Diencephalon (tissue), 1 donor: ENCODE measurements around the gene TNFAIP2. TPM values are rescaled to one million over a fixed set of nuclear protein-coding genes. Genes with fewer than 3 reads are reported as not detected.

Source experiments
- total RNA-seq: library from RNA; depleted of rRNA; stranded (reverse); fragments of >200 nt; gene quantifications from one replicate; pipeline ENCODE4 v1.2.3, GENCODE V29; 2014

TNFAIP2 gene, protein sequence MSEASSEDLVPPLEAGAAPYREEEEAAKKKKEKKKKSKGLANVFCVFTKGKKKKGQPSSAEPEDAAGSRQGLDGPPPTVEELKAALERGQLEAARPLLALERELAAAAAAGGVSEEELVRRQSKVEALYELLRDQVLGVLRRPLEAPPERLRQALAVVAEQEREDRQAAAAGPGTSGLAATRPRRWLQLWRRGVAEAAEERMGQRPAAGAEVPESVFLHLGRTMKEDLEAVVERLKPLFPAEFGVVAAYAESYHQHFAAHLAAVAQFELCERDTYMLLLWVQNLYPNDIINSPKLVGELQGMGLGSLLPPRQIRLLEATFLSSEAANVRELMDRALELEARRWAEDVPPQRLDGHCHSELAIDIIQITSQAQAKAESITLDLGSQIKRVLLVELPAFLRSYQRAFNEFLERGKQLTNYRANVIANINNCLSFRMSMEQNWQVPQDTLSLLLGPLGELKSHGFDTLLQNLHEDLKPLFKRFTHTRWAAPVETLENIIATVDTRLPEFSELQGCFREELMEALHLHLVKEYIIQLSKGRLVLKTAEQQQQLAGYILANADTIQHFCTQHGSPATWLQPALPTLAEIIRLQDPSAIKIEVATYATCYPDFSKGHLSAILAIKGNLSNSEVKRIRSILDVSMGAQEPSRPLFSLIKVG
- total RNA-seq: 12.7 TPM

GRCh38 chr14:103122947-103123633, at the start of gene TNFAIP2:
Gene TNFAIP2, plus strand, starts transcription at chr14:103123461. Its CDS starts 2,997 bp downstream, at chr14:103126458.

DNA sequence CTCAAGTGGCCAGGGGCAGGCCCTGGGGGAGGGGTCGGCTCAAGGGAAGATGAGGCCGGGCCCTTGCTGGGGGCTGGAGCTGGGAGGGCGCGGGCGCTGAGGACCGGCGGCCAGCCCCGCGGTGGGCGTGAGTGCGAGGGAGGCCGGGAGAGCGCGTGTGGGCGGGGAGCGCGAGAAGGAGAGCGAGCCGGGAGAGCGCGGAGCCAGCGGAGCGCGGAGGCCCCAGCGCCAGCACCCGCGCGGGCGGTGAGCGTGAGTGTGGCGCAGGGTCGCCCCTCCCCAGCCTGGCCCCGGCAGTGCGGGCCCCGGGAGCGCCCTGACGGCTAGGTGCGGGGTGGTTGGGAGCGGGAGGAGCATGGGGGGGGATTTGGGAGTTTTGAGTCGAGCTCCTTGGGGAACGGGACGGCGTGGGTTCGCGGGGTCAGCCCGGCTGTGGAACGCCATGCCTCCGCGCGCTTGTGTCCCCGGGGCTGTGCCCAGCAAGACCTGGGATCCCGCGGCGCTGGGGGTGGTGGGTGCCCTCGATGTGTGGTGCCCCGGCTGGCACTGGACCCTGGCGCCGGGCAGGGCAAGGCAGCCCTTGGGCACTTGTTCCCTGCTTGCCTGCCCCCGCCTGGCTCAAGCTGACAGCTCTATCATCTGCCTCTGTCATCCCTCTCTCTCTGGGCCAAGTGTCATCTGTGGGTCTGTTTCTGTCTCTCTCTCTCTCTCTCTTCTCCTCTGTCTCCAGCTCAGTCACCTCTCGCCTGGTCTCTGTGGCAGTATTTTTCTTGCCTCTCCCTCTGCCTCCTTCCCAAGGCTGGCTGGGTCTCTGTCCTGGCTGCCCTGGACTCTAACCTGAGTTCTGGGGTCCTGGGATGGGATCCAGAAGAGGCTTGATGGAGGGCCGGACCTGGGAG, 39.0 kb upstream of the TNFAIP2 start, which contains the start of gene LBHD2:
TSS of gene LBHD2 (plus strand) at position 190 of the 899 bp plus-strand sequence. CDS start 1,803 bp downstream, outside the sequence.

DNA sequence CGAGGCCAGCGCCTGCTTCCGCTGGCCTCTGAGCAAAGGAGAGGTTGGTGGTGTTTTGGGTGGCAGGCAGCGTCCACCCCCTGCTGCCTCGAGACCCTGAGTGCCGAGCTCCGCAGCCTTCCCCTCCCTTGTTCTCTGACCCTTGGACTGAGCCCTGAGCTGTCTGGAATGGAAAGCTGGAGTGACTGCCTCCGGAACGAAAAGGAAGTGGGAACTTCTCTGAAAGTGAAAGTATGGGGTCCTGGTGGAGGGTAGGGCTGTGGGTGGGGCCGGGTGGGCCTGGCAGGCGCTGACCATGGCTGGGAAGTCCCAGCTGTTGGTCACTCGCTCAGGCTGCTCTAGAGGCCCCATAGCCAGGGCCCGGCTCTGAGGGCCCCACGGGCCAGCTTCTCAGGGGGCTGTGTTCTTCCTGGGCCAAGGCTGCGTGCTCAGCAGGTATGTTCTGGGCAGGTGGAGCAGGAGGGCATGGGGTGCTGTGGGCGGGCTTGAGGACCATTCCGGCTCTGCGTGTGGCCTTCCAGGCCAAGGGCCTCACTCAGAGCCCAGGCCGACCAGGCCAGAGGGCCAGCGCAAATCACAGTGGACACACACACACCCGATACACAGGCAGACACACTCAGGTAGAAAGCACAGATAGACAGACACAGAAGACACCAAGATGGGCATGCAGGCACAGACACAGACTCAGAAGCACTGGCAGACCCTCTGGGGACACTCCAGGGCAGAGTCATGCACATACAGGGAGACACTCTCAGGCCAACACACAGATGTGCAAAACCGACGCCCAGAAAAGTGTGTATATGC, 28.7 kb upstream of the TNFAIP2 start, which contains the start of gene EXOC3L4:
TSS of gene EXOC3L4 (plus strand) at position 320 of the 804 bp plus-strand sequence. CDS start 5,495 bp downstream, outside the sequence.

Other genes with a start within 250 kb of the TNFAIP2 start
- gene AMN, start 200.8 kb upstream of the TNFAIP2 start, total RNA-seq: 0.23 TPM
- gene CDC42BPB, start 65.9 kb upstream of the TNFAIP2 start, total RNA-seq: 110 TPM
- 1.2 TPM for gene LBHD2, start 39.3 kb upstream of the TNFAIP2 start, total RNA-seq
- gene EXOC3L4, start 28.7 kb upstream of the TNFAIP2 start, total RNA-seq: 0.46 TPM
- 152 TPM for gene EIF5, start 210.8 kb downstream of the TNFAIP2 start, total RNA-seq